Endothelial cell (in vitro differentiated cells): Measurements from ENCODE around the gene ST6GALNAC4. TPM values are rescaled to one million over a fixed set of nuclear protein-coding genes. Genes with fewer than 3 reads are reported as not detected.

Experiments
- DNase-seq: peaks from one replicate; pipeline ENCODE4 v3.0.0; 2021; ENCODE audit warnings: low spot score
- H3K27ac Mint-ChIP-seq: one replicate; pipeline ENCODE4 v1.8.0; 2021; ENCODE audit warnings: mixed read lengths, inconsistent platforms; ENCODE audit not compliant: unreplicated experiment
- H3K27me3 Mint-ChIP-seq: one replicate; pipeline ENCODE4 v1.8.0; 2021; ENCODE audit warnings: mild to moderate bottlenecking, moderate library complexity, mixed read lengths, inconsistent platforms; ENCODE audit not compliant: unreplicated experiment
- H3K36me3 Mint-ChIP-seq: one replicate; pipeline ENCODE4 v1.8.0; 2021; ENCODE audit warnings: mild to moderate bottlenecking, low read depth, mixed read lengths, inconsistent platforms; ENCODE audit not compliant: unreplicated experiment
- H3K4me1 Mint-ChIP-seq: one replicate; pipeline ENCODE4 v1.8.0; 2021; ENCODE audit warnings: mild to moderate bottlenecking, mixed read lengths, inconsistent platforms; ENCODE audit not compliant: unreplicated experiment
- H3K4me3 Mint-ChIP-seq: one replicate; pipeline ENCODE4 v1.8.0; 2021; ENCODE audit warnings: mild to moderate bottlenecking, mixed read lengths, inconsistent platforms; ENCODE audit not compliant: unreplicated experiment
- H3K9me3 Mint-ChIP-seq: one replicate; pipeline ENCODE4 v1.8.0; 2021; ENCODE audit warnings: mixed read lengths, inconsistent platforms; ENCODE audit not compliant: unreplicated experiment
- total RNA-seq: library from RNA; stranded (reverse); fragmentation: NEBNext Ultra II Directional; extraction: Animal tissue kit (Norgen Biotek cat#: 25700); gene quantifications from one replicate; pipeline ENCODE4 v1.2.1, GENCODE V29; 2021; ENCODE audit not compliant: unreplicated experiment
- TF ChIP-seq, protein P1 (sequence below): fragments of 200-600 bp; sonication (generic); IDR thresholded peaks from one replicate; pipeline ENCODE4 v1.5.0; 2021; ENCODE audit warnings: antibody characterized with exemption; ENCODE audit not compliant: unreplicated experiment

ST6GALNAC4 gene
- total RNA-seq, 1 donor from 2014 or later, result 25.0 TPM

DNA sequence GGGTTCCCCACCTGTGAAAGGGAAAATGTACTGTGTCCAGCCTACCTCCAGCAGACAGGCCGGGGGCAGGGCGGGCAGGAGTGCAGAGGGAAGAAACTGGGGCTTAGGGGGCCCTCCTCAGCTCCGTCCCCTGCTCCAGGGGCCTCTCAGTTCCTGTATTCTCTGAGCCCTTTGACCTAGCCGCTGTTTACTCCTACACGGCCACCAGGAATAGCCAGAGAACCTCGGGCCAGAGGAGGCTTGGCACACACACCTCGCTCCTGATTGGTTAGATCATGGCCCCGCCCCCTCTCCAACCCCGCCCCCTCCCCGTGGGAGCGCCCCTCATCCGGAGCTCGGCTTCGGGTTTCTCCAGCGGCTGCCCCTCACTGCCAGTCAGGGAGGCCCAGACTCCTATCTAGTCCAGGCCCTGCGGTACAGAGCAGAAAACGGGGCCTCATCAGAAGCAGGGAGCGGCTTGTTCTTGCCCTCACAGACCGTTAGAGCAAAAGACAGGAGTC lies 19.6 kb downstream of the ST6GALNAC4 start:
- peaks cover 6% of the 10 kb centered on the region for H3K27me3 Mint-ChIP-seq

DNA sequence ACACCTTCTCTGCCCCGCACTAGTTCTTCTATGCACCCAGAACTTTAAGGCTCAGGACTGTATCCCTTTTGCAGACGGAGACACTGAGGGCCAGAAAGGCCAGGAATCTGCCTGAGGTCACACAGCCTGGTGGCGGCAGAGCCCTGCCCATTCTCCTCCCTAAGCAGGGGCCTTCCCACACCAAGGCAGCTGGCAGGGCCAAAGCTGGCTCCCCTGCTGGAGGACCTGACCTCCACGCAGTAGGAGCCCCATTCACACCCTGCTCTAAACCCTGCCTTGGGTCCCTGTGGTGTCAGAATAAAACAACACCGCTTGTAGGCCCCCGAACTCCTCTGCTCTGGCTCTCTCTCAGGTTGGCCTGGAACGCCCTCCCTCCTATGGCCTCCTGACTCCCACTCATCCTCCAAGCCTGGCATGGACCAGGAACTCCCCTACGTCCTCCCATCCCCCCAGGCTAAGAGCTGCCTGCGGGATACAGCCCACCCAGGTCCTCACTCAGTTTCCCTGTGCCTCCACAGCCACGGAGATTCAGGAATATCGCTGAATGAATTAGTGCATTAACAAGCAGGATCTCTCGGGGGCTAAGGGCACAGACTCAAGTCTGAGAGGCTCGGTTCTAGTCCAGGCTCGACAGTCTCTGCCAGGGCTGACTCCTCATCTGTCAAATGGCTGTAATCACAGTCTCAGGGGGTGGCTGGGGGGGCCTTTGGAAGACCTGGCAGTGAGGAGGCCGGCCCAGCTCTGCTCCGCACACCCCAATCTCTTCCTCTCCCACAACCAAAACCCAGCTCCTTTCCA lies 20.2 kb downstream of the ST6GALNAC4 start:
- TF ChIP-seq, protein P1, sequence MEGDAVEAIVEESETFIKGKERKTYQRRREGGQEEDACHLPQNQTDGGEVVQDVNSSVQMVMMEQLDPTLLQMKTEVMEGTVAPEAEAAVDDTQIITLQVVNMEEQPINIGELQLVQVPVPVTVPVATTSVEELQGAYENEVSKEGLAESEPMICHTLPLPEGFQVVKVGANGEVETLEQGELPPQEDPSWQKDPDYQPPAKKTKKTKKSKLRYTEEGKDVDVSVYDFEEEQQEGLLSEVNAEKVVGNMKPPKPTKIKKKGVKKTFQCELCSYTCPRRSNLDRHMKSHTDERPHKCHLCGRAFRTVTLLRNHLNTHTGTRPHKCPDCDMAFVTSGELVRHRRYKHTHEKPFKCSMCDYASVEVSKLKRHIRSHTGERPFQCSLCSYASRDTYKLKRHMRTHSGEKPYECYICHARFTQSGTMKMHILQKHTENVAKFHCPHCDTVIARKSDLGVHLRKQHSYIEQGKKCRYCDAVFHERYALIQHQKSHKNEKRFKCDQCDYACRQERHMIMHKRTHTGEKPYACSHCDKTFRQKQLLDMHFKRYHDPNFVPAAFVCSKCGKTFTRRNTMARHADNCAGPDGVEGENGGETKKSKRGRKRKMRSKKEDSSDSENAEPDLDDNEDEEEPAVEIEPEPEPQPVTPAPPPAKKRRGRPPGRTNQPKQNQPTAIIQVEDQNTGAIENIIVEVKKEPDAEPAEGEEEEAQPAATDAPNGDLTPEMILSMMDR, result no peak
- Mint-ChIP-seq H3K4me3 (peak overlapping the region; percentile 51), H3K9me3 (no peaks in the 10 kb centered on the region), H3K36me3 (peaks cover 40% of the 10 kb centered on the region), H3K4me1 (peaks cover 22% of the 10 kb centered on the region), H3K27ac (peak overlapping the region; percentile 8), H3K27me3 (peaks cover 6% of the 10 kb centered on the region)
- no peak for DNase-seq

More for the DNA sequence above, 19.6 kb downstream of the ST6GALNAC4 start:
- Mint-ChIP-seq H3K27ac (peak overlapping the region; percentile 8), H3K36me3 (peaks cover 39% of the 10 kb centered on the region), H3K4me3 (no peak overlapping the region), H3K9me3 (no peaks in the 10 kb centered on the region), H3K4me1 (peaks cover 22% of the 10 kb centered on the region)
- TF ChIP-seq, protein P1, result no peak
- DNase-seq, result peak; percentile 80

DNA sequence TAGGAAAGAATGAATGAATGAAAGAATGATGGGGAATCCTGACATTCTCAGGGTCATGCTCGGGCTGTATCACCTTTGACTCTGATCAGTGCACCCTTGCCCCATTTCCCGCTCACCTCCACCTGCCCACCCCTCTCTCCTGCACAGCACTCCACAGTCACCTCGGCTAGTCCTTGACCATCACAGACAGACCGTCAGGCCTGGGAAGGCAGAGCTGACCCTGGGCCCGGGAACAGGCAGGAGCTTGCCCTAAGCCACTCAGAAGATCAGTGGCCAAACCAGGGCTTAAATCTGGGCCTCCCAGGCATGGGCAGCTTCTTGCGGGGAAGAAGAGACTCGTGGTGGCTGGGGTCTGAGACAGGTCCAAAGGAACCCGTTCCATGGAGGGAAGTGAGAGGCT lies 21.0 kb downstream of the ST6GALNAC4 start:
- Mint-ChIP-seq H3K27ac (no peak overlapping the region), H3K4me1 (peaks cover 20% of the 10 kb centered on the region), H3K9me3 (no peaks in the 10 kb centered on the region), H3K4me3 (peak overlapping the region; percentile 77), H3K27me3 (peaks cover 4% of the 10 kb centered on the region), H3K36me3 (peaks cover 46% of the 10 kb centered on the region)
- DNase-seq, result no peak
- TF ChIP-seq, protein P1, result no peak

DNA sequence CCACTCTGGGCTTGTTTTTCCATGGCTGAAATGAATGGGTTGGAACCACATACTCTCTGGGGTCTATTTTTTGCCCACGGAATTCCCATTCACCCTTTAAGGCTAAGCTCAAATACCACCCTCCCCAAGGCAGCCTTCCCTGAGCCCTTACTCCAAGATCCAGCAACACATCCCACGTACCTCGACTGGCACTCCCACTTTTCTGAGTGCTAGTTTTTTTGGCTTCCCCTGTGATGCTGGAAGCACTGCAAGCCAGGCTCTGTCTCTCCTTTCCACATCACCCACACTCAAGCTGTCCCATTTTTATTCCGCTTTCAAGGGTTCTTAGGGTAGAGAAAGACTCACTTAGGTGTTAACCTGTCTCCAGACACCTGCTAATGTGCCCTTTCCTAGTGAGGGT lies 23.4 kb downstream of the ST6GALNAC4 start:
- no peak for DNase-seq
- Mint-ChIP-seq H3K9me3 (no peaks in the 10 kb centered on the region), H3K36me3 (peaks cover 56% of the 10 kb centered on the region), H3K4me1 (peaks cover 12% of the 10 kb centered on the region), H3K27ac (peak overlapping the region; percentile 26), H3K4me3 (peak overlapping the region; percentile 79), H3K27me3 (peaks cover 4% of the 10 kb centered on the region)
- TF ChIP-seq, protein P1, result no peak

- H3K9me3 Mint-ChIP-seq, result no peaks in the 10 kb centered on the region
- no peak for DNase-seq
- peaks cover 4% of the 10 kb centered on the region for H3K27me3 Mint-ChIP-seq
- H3K4me3 Mint-ChIP-seq, result peak overlapping the region; percentile 67
- H3K36me3 Mint-ChIP-seq, result peaks cover 57% of the 10 kb centered on the region
- H3K4me1 Mint-ChIP-seq, result peaks cover 11% of the 10 kb centered on the region
- TF ChIP-seq, protein P1, result no peak
- no peak overlapping the region for H3K27ac Mint-ChIP-seq
Observed at GRCh38 chr9:127892831-127893230, 24.0 kb downstream of the ST6GALNAC4 start.
